Right lung (tissue), 5 donors: Measurements from ENCODE around the gene SP3. TPM values are rescaled to one million over a fixed set of nuclear protein-coding genes. Genes with fewer than 3 reads are reported as not detected.

Experiments
- DNase-seq, 2 donors: peaks; one replicate each; pipeline ENCODE4 v3.0.0-alpha.2; 2013
- polyA plus RNA-seq, 5 donors: library from polyadenylated mRNA; unstranded; fragments of 120-200 nt; gene quantifications; one replicate each; pipeline versions ENCODE4 v1.2.1 to v1.2.3, GENCODE V29; 2013; ENCODE audit warnings: inconsistent platforms in 1 of 5, low replicate concordance in 1 of 5; ENCODE audit not compliant: insufficient read length in 5 of 5, insufficient read depth in 1 of 5

The SP3 gene
- polyA plus RNA-seq, 5 donors: 86.1 to 149 (median 143) TPM

DNA sequence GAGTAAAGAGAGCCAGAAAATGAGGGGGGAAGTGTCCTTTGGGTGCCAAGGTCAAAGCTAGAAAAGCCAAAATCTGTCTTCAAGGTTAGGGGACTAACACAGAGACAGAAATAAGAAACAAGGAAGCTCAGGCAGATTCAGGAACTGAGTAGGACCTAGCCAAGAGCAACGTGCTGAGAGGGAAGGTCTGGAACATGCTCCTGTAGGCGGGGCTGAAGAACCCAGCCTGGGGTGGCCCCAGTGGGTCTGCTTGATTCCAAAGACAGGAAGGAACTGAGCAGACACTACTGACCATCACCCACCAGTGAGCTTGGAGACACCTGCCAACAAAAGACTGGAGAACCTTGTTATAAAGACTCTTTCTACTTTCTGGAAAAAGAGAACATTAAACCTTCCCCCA, 105.1 kb downstream of the SP3 start:
- no peak for DNase-seq

DNA sequence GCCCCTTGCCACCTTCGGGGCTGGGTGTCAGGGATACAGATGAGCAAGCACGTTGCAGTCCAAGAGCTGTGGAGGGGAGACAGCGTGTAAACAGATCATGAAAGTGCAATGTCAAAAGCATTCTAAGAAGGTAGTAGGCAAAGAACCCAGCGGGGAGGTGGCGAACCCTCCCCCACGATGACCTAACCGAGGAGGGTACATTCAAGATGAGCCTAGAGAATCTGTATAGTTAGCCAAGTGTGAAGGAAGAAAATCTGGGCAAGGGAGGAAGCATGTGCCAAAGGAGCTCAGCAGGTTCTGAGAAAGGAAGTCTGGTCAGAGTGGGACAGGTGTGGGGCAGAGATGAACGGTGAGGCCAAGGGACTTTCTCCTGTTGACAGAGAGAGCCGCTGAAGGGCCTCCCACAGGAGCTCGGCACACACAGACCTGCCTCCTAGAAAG, 106.9 kb downstream of the SP3 start:
- DNase-seq: no peak
